Spleen (tissue), 11 donors: ENCODE data around the gene HYDIN. TPM values are rescaled to one million over a fixed set of nuclear protein-coding genes. Genes with fewer than 3 reads are reported as not detected.

ENCODE experiments used
- DNase-seq: peaks from one replicate; pipeline ENCODE4 v3.0.0-alpha.2; 2020
- H3K27ac ChIP-seq, 8 donors: fragments of 200-600 bp; sonication (generic) in 7 of 8; 1 replicate in 4 of 8; 2 replicates in 4 of 8; pipeline versions ENCODE4 v1.5.0 to v1.8.0; 2016 to 2021; ENCODE audit warnings: inconsistent platforms in 4 of 8, mild to moderate bottlenecking in 4 of 8, moderate library complexity in 1 of 8
- H3K27me3 ChIP-seq, 7 donors: fragments of 200-600 bp; sonication (generic) in 6 of 7; replicated peaks in 1 of 7; 1 replicate in 4 of 7; 2 replicates in 3 of 7; pipeline versions ENCODE4 v1.5.0 to v1.8.0; 2016 to 2021; ENCODE audit warnings: inconsistent platforms in 3 of 7, mild to moderate bottlenecking in 1 of 7
- H3K36me3 ChIP-seq, 6 donors: fragments of 200-600 bp; sonication (generic) in 5 of 6; 1 replicate in 4 of 6; 2 replicates in 2 of 6; pipeline versions ENCODE4 v1.5.0 to v1.8.0; 2016 to 2021; ENCODE audit warnings: inconsistent platforms in 2 of 6
- H3K4me1 ChIP-seq, 6 donors: fragments of 200-600 bp; sonication (generic) in 5 of 6; 1 replicate in 3 of 6; 2 replicates in 3 of 6; pipeline versions ENCODE4 v1.5.0 to v1.8.0; 2016 to 2021; ENCODE audit warnings: inconsistent platforms in 3 of 6
- H3K4me3 ChIP-seq, 8 donors: fragments of 200-600 bp; sonication (generic) in 7 of 8; 1 replicate in 4 of 8; 2 replicates in 4 of 8; pipeline versions ENCODE4 v1.5.0 to v1.8.0; 2016 to 2021; ENCODE audit warnings: inconsistent platforms in 4 of 8, mild to moderate bottlenecking in 4 of 8, moderate library complexity in 2 of 8
- H3K9me3 ChIP-seq, 8 donors: fragments of 200-600 bp; sonication (generic) in 7 of 8; 1 replicate in 4 of 8; 2 replicates in 4 of 8; pipeline versions ENCODE4 v1.5.0 to v1.8.0; 2016 to 2021; ENCODE audit warnings: inconsistent platforms in 4 of 8
- POLR2A ChIP-seq, 3 donors: fragments of 450-650 bp; IDR thresholded peaks; one replicate each; pipeline ENCODE4 v1.5.1; 2017; ENCODE audit warnings: antibody characterized with exemption in 3 of 3, mild to moderate bottlenecking in 1 of 3
- POLR2AphosphoS5 ChIP-seq, 3 donors: sonication (generic); formaldehyde crosslinking; IDR thresholded peaks; one replicate each; pipeline ENCODE4 v1.5.1; 2017; ENCODE audit warnings: antibody characterized with exemption in 3 of 3
- whole genome bisulfite sequencing, 5 donors: extraction: QIAGEN DNeasy Blood & Tissue Kit in 3 of 5; methylation state at CpG; one replicate each; pipeline versions ENCODE4 v1.1.5 to v1.1.7; 2013 to 2018; 5-methylcytosine and 5-hydroxymethylcytosine counted together
- intact Hi-C: fragments of 100-400 bp; cut with DNase I; formaldehyde crosslinking; loops from one replicate; pipeline ENCODE4 v1.15.0; 2023; ENCODE audit warnings: low total_unique reads
- polyA plus RNA-seq, 3 donors: library from polyadenylated mRNA; stranded (reverse); fragments of 200-250 nt; gene quantifications; one replicate each; pipeline ENCODE4 v1.2.1, GENCODE V29; 2013
- total RNA-seq, 7 donors: library from RNA; depleted of rRNA in 3 of 7; stranded (reverse); fragments of >200 nt in 3 of 7; fragmentation: NEBNext Ultra II Directional in 4 of 7; extraction: Animal tissue kit (Norgen Biotek cat#: 25700) in 4 of 7; gene quantifications; one replicate each; pipeline versions ENCODE4 v1.1.0 to v1.2.1, GENCODE V29; 2016 to 2021
- TF ChIP-seq, protein P1 (sequence below), 11 experiments: fragments of 200-600 bp in 7 of 11; fragments of 450-650 bp in 4 of 11; sonication (generic) in 4 of 11; IDR thresholded peaks in 8 of 11; conservative IDR thresholded peaks in 3 of 11; 1 replicate in 7 of 11; 2 replicates in 4 of 11; pipeline versions ENCODE4 v1.4.0 to v1.8.0; 2016 to 2021; ENCODE audit warnings: antibody characterized with exemption in 11 of 11, inconsistent platforms in 4 of 11, mild to moderate bottlenecking in 1 of 11
- donor health status: healthy with polysubstance abuse.
- donor health status: DM: no; HTN: no; CAD: no; lungs with moderate emphysema.
- donor health status: DM: no; HTN: no; CAD: no.
- donor health status: Bipolar disorder and iron deficiency.
- donor health status: healthy.
- donor health status: DM: no; HTN: no; CAD: no.
- donor health status: DM: yes; HTN: yes; CAD: no.

HYDIN gene
- total and polyA plus RNA-seq, 10 donors = 0.05 to 2.2 (median 0.42) TPM

DNA sequence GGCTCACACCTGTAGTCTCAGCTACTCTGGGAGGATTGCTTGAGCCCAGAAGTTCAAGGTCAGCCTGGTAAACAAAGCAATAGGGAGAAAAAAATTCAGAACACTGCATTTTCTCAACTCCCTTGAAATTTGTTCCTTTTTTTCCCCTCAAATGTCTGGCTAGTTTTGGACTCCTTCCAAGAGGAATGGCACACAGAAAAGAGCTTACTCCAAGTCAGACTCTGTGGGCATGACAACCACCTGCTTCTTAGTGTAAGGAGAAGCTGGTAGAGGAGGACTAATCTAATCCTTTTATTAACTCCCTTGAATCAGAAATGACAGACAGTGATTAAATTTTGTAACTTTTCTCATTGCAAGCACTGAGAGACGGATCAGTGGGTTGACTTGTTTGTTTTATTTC is 27.9 kb upstream of the HYDIN start:
- Histone ChIP-seq H3K4me1 (peaks cover 0 to 13% (median 0%) of the 10 kb centered on the region in 6 donors), H3K4me3 (no peak overlapping the region), H3K27ac (no peak overlapping the region), H3K27me3 (peaks cover 0 to 29% (median 0%) of the 10 kb centered on the region in 7 donors), H3K36me3 (no peaks in the 10 kb centered on the region), H3K9me3 (no peaks in the 10 kb centered on the region)
- WGBS, 5 donors = 68 to 88% (median 77%) methylated on average over 1 of the region's 1 CpG
- intact Hi-C loops = no loop called here
- DNase-seq = no peak
- TF ChIP-seq POLR2AphosphoS5 (IDR thresholded peaks at IDR 0.05) (no peak), POLR2A (IDR thresholded peaks at IDR 0.05) (no peak)
- TF ChIP-seq, protein P1, sequence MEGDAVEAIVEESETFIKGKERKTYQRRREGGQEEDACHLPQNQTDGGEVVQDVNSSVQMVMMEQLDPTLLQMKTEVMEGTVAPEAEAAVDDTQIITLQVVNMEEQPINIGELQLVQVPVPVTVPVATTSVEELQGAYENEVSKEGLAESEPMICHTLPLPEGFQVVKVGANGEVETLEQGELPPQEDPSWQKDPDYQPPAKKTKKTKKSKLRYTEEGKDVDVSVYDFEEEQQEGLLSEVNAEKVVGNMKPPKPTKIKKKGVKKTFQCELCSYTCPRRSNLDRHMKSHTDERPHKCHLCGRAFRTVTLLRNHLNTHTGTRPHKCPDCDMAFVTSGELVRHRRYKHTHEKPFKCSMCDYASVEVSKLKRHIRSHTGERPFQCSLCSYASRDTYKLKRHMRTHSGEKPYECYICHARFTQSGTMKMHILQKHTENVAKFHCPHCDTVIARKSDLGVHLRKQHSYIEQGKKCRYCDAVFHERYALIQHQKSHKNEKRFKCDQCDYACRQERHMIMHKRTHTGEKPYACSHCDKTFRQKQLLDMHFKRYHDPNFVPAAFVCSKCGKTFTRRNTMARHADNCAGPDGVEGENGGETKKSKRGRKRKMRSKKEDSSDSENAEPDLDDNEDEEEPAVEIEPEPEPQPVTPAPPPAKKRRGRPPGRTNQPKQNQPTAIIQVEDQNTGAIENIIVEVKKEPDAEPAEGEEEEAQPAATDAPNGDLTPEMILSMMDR (IDR thresholded peaks at IDR 0.05 in 8 of 11, conservative IDR thresholded peaks at IDR 0.05 in 3 of 11) = no peak

DNA sequence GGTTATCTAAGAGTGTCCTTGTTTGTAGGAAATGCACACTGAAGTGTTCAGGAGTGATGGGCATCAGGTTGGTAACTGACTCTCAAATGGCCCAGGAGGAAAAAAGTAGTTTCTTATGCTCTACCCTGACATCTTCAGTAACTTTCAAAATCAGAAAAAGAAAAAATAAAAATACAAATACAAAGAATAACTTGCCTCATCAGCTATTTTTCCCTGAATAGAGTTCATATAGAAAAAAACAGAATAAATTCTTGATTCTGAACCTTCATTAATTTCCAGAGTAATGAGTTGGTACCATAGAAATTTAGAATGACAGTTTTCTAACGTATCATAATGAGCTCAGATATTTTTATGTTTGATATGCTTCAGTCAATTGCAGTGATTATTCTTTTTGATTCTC is 27.2 kb upstream of the HYDIN start:
- Histone ChIP-seq H3K9me3 (no peaks in the 10 kb centered on the region), H3K4me1 (peaks cover 0 to 13% (median 0%) of the 10 kb centered on the region in 6 donors), H3K27ac (peak overlapping the region in 1 of 8 donors; percentile 29), H3K27me3 (peaks cover 0 to 23% (median 0%) of the 10 kb centered on the region in 7 donors), H3K4me3 (no peak overlapping the region), H3K36me3 (no peaks in the 10 kb centered on the region)
- intact Hi-C loops = no loop called here
- 27 to 82% (median 54%) methylated on average over 1 of the region's 1 CpG for WGBS, 5 donors
- TF ChIP-seq, protein P1 (IDR thresholded peaks at IDR 0.05 in 8 of 11, conservative IDR thresholded peaks at IDR 0.05 in 3 of 11) = no peak
- no peak for TF ChIP-seq POLR2AphosphoS5 (IDR thresholded peaks at IDR 0.05)
- TF ChIP-seq POLR2A (IDR thresholded peaks at IDR 0.05) = no peak
- no peak for DNase-seq

DNA sequence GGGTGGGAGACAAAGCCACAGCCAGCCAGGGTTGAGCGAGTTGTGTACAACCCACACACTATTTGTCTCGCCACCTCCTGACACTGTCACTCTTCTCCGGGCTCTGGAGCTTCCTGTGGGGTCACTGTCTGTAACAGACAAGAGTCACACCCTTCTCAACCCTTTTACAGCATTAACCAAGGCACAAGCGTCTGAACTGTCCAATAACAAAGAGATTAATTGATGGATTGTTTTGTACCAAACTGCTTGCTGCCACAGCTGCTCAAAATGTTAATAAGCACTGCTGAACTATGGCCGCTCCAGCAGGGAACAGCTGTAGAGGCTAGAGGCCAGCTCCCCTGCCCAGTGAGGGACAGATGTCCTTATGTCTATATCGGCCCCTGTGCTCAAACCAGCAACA is 25.2 kb upstream of the HYDIN start:
- Histone ChIP-seq H3K4me3 (no peak overlapping the region), H3K36me3 (no peaks in the 10 kb centered on the region), H3K27ac (no peak overlapping the region), H3K9me3 (no peaks in the 10 kb centered on the region), H3K4me1 (peaks cover 0 to 18% (median 0%) of the 10 kb centered on the region in 6 donors), H3K27me3 (peaks cover 0 to 2% (median 0%) of the 10 kb centered on the region in 7 donors)
- WGBS, 5 donors = 43 to 57% (median 51%) methylated on average over 6 of the region's 6 CpGs
- no peak for TF ChIP-seq POLR2A (IDR thresholded peaks at IDR 0.05)
- TF ChIP-seq POLR2AphosphoS5 (IDR thresholded peaks at IDR 0.05) = no peak
- TF ChIP-seq, protein P1 (IDR thresholded peaks at IDR 0.05 in 8 of 11, conservative IDR thresholded peaks at IDR 0.05 in 3 of 11) = no peak
- intact Hi-C loops = no loop called here
- no peak for DNase-seq

DNA sequence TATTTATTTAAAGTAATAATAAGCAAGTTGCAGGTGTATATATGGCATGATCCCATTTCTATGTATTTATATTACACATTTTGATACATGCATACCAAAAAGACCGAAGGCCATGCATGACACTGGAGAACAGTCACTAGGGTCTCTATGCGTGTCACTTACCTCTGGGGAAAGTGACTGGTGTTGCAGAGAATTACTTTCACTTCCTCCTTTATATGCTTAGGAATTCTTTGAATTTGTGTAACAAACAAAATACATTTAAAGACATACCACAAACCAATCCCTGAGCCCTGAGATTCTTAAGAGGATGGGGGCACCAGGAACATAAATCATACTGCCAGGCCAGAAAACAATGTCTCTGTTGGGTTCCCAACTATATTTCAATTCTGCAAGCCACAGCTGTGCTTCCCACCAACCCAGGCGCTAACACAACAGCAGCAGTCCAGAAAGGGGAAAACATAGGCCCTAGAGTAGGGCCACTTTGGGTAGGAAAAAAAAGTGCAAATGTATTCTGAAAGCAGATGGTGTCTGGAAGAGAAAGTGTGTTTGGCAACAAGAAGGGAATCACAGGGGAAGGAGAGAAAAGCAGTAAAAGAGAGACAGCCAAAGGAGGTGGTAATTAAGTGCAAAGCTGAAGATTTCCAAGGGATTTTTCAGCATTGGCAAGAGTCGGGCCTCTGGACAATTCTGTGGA is 24.5 kb upstream of the HYDIN start:
- 66 to 75% (median 71%) methylated on average over 4 of the region's 4 CpGs for WGBS, 5 donors
- TF ChIP-seq, protein P1 (IDR thresholded peaks at IDR 0.05 in 8 of 11, conservative IDR thresholded peaks at IDR 0.05 in 3 of 11) = no peak
- no peak for TF ChIP-seq POLR2AphosphoS5 (IDR thresholded peaks at IDR 0.05)
- no peak for TF ChIP-seq POLR2A (IDR thresholded peaks at IDR 0.05)
- Histone ChIP-seq H3K36me3 (no peaks in the 10 kb centered on the region), H3K4me3 (no peak overlapping the region), H3K27ac (no peak overlapping the region), H3K4me1 (peaks cover 0 to 19% (median 0%) of the 10 kb centered on the region in 6 donors), H3K27me3 (no peaks in the 10 kb centered on the region), H3K9me3 (no peaks in the 10 kb centered on the region)
- intact Hi-C loops = no loop called here
- DNase-seq = no peak
